Panc1 (cell line): Measurements from ENCODE around the gene ATP6V0B.

Experiments
- POLR2AphosphoS5 ChIP-seq: IDR thresholded peaks from 2 replicates; pipeline ENCODE4 v1.6.1; 2012; ENCODE audit warnings: mild to moderate bottlenecking, low read depth, low read length, moderate library complexity
- TCF7L2 ChIP-seq: IDR thresholded peaks from 2 replicates; pipeline ENCODE4 v1.6.1; 2011; ENCODE audit warnings: mild to moderate bottlenecking, low read depth, low read length, inconsistent platforms
- TF ChIP-seq, protein P1 (sequence below): fragments of 450-650 bp; IDR thresholded peaks from 2 replicates; pipeline ENCODE4 v1.5.1; 2017; ENCODE audit warnings: mild to moderate bottlenecking
- TF ChIP-seq, protein P2 (sequence below), 2 experiments: IDR thresholded peaks; 2 replicates each; pipeline ENCODE4 v1.6.1; 2011 to 2012; ENCODE audit warnings: low read depth in 2 of 2, control low read depth in 1 of 2, low read length in 1 of 2, mild to moderate bottlenecking in 1 of 2, moderate library complexity in 1 of 2; ENCODE audit not compliant: insufficient read depth in 1 of 2

DNA sequence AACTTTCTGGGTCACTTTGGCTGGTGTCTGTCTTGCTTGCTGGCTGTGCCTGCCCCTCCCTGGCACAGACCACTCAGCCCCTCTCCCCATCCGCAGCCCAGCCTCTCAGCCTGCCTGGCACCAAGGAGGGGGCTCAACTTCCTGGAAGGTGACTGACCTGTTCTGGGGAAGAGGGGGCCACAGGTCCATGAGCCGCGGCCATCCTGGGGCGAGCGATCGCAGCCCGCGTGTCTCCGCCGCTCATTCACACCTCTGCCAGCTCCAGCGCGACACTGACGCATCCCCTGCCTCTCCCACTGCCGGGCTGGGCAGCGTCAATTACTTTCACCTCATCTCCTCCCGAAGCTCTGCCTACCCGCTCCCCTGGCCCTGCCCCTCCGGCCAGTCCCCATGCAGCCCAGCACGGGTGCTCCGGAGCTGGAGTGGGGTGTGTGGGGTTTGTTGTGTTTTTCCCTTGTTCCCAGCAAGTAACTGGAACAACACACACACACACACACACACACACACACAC, 42.2 kb downstream of the ATP6V0B start:
- TF ChIP-seq, protein P1, sequence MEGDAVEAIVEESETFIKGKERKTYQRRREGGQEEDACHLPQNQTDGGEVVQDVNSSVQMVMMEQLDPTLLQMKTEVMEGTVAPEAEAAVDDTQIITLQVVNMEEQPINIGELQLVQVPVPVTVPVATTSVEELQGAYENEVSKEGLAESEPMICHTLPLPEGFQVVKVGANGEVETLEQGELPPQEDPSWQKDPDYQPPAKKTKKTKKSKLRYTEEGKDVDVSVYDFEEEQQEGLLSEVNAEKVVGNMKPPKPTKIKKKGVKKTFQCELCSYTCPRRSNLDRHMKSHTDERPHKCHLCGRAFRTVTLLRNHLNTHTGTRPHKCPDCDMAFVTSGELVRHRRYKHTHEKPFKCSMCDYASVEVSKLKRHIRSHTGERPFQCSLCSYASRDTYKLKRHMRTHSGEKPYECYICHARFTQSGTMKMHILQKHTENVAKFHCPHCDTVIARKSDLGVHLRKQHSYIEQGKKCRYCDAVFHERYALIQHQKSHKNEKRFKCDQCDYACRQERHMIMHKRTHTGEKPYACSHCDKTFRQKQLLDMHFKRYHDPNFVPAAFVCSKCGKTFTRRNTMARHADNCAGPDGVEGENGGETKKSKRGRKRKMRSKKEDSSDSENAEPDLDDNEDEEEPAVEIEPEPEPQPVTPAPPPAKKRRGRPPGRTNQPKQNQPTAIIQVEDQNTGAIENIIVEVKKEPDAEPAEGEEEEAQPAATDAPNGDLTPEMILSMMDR: no peak
- no peak for TF ChIP-seq TCF7L2
- no peak for TF ChIP-seq POLR2AphosphoS5
- TF ChIP-seq, protein P2, sequence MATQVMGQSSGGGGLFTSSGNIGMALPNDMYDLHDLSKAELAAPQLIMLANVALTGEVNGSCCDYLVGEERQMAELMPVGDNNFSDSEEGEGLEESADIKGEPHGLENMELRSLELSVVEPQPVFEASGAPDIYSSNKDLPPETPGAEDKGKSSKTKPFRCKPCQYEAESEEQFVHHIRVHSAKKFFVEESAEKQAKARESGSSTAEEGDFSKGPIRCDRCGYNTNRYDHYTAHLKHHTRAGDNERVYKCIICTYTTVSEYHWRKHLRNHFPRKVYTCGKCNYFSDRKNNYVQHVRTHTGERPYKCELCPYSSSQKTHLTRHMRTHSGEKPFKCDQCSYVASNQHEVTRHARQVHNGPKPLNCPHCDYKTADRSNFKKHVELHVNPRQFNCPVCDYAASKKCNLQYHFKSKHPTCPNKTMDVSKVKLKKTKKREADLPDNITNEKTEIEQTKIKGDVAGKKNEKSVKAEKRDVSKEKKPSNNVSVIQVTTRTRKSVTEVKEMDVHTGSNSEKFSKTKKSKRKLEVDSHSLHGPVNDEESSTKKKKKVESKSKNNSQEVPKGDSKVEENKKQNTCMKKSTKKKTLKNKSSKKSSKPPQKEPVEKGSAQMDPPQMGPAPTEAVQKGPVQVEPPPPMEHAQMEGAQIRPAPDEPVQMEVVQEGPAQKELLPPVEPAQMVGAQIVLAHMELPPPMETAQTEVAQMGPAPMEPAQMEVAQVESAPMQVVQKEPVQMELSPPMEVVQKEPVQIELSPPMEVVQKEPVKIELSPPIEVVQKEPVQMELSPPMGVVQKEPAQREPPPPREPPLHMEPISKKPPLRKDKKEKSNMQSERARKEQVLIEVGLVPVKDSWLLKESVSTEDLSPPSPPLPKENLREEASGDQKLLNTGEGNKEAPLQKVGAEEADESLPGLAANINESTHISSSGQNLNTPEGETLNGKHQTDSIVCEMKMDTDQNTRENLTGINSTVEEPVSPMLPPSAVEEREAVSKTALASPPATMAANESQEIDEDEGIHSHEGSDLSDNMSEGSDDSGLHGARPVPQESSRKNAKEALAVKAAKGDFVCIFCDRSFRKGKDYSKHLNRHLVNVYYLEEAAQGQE (IDR thresholded peaks at IDR 0.05; ENCODE audit: insufficient read depth in 1 of 2, low read depth in 2 of 2, low read length in 1 of 2): no peak
